Activated CD8-positive, alpha-beta memory T cell treated with anti-CD3 and anti-CD28 coated beads for 24 hours (primary cell): ENCODE measurements around the gene CRIM1.
"Not testable (repeated sequence)": the region's sequence is repeated elsewhere in the genome, so short reads cannot be mapped to it uniquely, and the experiment has no call there.

Source experiments
- DNase-seq: peaks from one replicate; pipeline ENCODE4 v3.0.0-alpha.2; 2020

The CRIM1 gene, protein sequence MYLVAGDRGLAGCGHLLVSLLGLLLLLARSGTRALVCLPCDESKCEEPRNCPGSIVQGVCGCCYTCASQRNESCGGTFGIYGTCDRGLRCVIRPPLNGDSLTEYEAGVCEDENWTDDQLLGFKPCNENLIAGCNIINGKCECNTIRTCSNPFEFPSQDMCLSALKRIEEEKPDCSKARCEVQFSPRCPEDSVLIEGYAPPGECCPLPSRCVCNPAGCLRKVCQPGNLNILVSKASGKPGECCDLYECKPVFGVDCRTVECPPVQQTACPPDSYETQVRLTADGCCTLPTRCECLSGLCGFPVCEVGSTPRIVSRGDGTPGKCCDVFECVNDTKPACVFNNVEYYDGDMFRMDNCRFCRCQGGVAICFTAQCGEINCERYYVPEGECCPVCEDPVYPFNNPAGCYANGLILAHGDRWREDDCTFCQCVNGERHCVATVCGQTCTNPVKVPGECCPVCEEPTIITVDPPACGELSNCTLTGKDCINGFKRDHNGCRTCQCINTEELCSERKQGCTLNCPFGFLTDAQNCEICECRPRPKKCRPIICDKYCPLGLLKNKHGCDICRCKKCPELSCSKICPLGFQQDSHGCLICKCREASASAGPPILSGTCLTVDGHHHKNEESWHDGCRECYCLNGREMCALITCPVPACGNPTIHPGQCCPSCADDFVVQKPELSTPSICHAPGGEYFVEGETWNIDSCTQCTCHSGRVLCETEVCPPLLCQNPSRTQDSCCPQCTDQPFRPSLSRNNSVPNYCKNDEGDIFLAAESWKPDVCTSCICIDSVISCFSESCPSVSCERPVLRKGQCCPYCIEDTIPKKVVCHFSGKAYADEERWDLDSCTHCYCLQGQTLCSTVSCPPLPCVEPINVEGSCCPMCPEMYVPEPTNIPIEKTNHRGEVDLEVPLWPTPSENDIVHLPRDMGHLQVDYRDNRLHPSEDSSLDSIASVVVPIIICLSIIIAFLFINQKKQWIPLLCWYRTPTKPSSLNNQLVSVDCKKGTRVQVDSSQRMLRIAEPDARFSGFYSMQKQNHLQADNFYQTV

DNA sequence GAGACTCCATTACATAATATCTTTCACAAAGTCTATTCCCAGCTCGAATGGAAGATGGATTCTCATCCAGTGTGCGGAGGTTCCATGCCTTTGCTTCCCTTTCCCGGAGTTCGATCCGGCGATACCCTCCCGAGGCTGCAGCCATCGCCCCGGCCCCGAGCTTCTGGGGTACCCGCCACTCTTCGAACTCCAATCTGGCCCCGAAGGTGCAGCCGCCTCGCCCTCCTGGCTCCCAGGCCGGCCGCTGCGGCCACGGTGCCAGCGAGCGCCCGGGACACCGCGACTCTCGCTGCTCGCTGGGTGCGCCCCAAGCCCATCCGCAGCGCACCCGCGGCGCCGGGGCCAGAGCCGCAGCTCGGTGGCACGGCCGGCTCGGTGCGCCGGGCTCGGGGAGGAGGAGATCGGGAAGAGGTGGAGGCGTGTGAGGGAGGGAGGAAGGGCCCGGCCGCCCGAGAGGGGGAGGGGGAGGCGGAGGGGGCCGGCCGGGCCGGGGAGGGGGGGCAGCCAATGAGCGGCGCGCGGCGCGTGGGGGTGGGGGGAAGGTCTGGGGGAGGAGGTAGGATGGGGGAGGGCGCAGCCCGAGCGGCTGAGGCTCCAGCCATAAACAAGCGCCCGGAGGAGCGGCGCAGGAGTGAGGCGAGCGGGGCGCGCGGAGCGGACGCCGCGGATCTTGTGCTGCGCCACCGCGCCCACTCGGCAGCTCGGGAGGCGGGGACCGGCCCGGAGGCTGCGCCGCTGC, at the start of gene CRIM1:
Gene CRIM1 (plus strand): TSS at position 628 of the 739 bp plus-strand sequence. CDS start 515 bp downstream, outside the sequence.
- DNase-seq = peak; percentile 83

DNA sequence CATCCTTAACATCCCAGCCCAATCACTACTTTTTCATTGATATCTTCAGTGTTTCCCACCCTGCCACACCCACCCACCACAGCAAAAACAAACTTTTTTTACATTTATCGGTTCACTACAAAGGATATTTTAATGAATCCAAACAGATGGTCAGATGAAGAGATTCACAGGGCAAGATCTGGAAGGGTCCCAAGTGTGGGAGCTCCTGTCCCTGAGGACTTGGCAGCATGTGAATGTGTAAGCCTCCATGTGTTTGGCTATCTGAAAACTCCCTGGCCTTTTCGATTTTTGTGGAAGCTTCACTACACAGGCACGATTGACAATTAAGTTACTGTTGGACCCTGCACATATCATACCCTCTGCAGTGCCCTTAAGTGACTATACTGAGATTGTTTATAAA, 48.1 kb upstream of the CRIM1 start:
- no peak for DNase-seq

DNA sequence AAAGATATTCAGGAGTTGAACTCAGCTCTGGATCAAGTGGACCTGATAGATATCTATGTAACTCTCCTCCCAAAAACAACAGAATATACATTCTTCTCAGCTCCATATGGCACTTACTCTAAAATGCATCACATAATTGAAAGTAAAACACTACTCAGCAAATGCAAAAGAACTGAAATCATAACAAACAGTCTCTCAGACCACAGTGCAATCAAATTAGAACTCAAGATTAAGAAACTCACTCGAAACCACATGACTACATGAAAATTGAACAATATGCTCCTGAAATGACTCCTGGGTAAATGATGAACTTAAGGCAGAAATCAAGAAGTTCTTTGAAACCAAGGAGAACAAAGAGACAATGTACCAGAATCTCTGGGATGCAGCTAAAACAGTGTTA, 45.1 kb upstream of the CRIM1 start:
- not testable (repeated sequence) for DNase-seq

DNA sequence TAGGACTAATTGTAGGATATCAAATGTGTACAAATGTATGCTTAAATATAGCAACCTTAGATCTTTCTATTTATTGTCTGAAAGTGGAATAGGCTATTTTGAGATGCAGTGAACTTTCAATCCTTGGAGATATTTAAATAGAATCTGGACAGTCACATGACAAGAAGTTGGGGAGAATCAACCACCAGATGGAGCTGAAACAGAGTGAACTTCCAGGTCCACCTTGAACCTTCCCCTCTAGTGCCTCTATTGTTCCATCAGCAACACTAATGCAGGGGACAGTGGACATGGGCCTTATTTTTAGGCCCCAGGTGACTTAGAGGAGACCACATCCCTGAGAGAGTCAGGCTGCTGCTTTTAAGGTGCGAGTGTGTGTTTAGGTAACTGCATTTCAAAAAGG, 37.0 kb upstream of the CRIM1 start:
- DNase-seq = no peak

DNA sequence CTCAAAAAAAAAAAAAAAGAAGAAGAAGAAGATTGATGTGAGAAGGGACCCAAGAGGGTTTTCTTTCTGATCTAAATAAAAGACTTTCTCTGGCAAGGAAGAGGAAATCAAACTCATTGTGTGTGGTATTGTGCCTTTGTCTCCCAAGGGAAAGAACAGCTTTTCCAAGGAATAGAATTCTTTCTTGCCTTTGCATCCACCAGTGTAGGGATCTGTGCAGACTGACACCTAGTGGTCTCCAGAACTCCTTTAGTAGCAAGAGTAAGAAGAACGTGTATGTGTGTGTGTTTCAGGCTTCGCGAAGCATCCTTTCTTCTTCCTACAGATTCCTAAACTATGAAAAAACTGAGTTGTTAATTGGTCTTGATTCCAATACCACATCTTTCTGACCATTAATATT, 33.5 kb upstream of the CRIM1 start:
- no peak for DNase-seq

DNA sequence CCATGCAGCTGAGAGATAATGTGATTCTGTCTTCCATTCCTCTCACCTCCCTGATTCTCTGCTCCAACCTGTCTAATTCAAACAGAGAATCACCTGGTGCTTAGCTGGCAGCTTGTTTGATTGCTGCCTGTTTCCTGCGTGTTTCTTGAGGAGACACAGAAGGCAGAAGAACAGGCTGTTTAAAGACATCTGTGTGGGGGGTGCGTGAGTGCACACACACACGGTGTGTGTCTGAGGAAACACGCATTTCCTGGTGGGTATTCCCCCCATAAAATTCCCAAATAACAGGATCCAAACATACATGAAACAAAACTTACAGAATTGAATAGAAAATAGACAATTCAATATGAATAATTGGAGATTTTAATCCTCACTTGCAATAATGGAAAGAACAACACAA, 29.3 kb upstream of the CRIM1 start:
- DNase-seq = no peak

DNA sequence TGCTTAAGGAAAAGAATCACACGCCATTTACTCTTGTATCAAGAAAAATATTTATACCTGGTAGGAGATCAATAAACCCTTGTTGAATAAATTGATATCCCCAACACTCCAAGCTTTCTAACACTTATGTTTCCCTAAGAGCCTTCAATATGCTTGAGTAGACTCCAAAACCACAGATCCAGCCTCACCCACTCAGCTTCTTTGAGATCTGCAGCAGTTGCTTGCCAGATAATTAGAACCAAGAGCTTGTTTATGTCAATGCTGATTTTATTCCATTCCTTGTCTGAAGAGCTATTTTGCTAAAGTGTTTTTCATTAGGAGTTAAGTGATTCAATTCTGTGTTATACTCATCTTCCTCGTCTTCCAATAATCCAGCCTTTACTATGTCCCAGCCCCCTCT, 26.3 kb upstream of the CRIM1 start:
- no peak for DNase-seq

DNA sequence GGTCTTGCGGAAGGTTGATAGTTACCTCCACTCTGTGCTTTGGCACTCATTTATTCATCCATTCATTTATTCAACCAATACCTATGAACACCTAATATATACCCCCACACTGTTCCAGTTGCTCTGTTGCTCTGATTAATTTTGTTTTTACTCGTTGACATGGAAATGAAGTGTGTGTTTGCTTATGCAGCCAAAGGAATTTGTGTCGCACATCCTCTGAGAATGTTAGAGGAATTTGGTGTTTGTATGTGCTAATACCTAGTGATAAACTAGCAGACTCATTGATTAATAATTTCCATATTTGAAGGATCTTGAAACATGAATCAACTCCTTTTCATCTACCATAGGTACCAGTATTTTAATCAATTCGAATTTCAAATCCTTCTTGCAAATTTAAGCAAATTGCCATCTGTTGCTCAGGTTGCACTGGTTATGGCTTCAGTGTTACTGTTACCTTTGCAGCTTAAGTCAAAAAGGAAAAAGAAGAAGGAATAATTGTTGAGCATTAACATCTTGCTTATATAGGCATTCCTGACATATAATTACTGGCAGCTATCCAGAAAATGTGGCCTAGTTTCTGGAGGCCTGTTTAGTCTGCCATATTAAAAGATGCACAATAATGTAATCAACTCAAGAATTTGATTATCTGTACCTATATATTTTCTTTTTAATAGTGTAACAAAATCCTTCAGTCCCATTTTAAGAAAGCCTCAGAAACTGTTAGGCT, 25.7 kb upstream of the CRIM1 start:
- DNase-seq = no peak

DNA sequence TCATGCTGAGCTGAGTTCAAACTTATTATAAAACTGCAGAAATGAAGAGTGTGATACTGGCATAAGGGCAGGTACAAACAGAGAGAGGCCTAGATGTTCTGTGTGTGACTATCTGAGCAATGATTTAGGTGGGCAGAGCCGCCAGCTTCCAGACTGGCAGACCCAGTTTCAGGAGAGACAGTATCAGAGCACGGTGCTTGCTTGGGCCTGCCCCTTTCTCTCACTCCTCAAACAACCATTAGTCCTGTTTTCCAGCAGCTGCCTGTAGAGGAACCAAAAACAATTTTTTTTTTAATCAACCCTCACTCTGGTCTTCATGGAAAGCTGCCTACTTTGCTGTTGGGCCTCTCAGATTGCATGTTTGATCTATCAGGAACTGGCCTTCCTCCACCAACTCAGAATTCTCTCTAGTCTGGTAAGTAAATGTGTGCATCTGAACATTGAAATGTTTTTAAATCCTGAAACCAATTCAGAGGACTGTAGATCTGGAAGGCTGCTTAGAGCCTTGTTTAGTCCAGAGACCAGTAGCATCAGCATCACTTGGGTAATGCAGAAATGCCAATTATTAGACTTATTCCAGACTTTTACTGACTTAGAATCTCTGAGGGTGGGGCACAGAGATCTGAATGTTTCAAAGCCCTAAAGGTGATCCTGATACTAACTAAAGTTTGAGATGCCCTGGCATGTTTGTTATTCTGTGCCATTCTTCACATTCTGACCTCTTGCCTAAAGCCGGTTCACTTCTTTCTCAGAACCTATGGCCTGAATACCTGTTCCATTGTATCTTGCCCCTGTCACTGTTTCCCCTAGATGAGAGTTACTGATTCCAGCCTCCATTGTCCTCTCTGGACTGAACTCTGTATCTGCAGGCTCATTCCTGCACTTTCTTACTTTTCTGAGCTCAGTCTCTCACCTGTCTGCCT, 24.8 kb upstream of the CRIM1 start:
- DNase-seq = no peak

DNA sequence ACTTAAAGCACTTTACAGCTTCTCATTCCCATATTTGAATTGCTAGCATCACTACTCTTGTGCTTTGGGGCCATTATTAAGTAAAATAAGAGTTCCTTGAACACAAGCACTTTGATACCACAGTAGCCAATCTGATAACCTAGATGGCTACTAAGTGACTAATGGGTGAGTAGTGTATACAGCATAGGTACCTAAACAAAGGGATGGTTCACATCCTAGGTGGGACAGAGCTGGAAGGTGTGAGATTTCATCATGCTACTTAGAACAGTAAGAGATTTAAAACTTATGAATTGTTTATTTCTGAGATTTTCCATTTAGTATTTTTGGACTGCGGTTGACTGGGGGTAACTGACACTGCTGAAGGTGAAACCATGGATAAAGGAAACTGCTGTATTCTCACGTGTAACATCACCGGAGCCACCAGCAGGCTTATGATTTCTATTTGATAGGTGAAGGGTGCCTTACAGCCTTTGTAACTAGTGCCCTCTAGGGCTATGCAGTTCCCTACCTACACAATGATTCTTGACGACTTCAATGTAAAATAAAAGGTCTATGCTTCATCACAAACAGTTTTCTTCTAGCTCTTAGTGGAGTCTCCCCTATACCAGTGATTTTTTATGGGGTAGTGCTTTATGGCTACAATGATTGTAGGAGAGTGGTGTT, 22.1 kb upstream of the CRIM1 start:
- DNase-seq = no peak

DNA sequence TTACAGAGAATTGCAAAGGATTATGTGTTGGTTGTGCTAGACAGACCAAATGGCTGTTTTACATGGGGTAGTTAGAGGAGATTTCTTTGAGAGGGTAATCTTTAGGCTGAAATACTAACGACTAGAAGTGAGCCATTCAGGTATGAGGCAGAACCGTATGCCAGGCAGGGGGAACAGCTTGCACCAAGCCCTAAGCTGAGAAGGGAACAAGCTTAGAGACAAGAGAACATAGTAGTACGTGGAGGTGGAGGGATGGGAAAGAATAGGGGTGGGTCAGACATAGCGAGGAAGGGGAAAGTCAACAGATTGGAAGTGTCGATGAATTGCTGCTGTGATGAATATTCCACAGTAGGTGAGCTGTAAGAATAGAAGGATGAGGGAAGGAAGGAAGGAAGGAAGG, 20.0 kb upstream of the CRIM1 start:
- no peak for DNase-seq

DNA sequence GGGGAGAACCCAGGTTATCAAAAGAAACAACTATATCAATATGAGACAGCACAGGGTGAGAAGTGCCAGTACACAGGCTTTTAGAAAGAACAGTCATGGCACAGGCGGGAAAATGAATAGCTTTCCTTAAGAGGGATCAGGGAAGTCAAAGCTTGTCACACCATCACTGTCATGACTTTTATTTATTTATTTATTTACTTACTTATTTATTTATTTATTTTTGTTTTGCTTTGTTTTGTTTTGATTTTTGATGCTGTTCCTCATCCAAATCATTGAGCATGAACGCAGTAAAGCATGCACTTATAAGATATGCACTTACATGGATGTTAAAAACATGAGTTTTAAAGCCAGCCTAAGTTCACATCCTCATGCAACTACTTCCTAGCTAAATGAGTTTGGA, 19.3 kb upstream of the CRIM1 start:
- no peak for DNase-seq

DNA sequence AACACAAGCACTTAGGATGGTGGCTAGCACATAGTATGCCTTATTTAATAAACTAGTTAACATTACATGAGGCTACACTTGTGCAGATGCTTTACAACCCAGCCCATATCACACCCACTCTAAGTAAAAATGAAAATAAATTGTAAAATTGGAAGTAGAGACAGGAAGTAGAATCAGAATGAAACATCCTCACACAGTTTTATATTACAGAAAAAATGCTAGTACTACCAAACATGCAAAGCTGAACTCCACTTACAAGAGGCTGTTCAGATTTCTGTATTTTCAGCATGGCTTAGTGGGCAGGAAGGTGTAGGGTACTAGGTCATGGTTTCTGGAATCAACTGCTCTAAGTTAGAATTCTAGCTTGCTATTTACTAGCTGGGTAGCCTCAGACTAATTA, 18.2 kb upstream of the CRIM1 start:
- DNase-seq = no peak

DNA sequence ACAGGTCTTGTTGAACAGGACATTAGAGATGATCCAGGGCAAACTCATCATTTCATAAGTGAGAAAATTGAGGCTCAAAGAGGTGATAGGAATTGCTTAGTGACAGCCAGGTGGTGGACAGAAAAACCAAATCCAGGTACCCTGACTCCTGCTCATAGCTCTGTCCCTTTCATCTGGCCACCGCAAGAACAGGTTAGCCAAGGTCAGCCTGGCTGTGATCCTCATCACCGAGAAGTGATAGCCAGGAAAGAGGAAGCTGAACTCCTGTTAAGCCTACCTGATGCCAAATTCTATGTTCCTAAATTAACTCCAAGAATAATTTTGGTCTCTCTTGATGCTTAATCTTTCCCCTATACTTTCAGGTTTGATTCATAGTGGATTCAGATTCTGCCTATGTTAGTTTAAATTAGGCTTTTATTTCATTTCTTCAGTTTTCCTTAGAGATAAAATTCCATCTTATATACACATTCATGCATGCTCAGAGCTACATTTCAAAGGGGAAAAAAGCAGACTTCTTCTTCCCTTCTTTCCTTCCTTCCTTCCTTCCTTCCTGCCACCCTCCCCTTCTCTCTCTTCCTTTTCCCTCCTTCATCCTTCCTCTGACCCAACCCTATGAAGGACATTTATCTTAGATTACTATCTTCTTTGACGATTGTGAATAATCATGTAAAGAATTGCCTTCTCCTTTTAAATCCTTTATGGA, 17.3 kb upstream of the CRIM1 start:
- DNase-seq = no peak

DNA sequence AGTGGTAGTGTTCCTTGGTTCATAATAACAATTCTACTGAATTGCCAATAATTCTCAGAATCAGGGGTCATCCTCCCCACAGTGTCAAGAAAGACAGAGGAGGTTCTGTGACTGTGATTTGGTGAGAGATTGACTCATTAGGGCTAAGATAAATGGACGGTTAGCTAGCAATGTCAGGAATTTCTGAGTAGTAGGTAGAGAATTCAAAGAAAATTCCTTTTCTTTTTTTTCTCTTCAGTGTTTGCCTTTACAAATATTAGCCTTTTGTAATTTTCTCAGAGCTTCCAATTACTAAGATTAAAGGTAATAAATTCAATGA, 16.8 kb upstream of the CRIM1 start:
- DNase-seq = no peak

DNA sequence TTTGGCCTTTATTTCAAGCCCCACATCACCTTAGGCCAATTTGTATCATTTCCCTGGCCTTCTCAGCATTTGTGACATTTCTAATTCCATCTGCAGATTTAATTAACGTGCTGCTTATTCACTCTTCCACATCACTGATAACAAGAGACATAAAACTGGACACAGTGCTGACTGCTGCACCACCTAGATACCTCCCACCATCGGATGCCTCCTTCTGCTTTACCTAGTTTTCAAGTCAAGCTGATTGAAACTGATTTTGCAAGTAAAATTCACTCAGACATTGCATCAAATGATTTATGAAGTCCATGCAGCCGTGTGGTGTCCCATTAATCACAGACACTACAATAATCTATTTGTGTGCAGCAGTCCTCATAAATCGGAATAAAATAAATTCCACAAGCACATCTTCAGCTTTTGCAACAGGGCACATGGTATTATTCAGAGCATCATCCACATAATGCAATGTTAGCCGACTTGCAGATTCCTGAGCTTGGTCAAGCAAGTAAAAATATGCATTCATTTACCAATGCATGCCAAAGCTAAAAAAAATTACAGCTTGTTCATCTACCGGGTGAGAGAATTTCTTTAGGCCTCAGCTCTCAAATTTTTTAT, 15.9 kb upstream of the CRIM1 start:
- DNase-seq = no peak

DNA sequence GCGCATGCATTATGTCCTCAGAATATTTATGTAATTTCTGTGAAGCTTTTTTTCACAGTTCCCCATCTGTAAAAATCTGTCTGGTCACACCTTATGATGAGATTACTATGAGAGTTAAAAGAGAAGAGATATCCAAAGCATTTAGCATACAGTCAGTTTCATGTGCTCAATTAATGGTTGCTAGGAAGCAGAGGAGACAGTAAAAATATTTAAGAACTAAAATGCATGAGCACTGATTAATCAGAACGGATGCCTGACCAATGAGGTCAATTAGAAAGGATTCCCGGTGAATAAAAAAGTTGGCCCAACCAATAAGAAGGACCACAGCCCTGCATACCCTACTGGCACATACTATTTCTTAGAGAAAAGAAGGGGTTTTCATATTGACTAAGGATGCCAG, 12.0 kb upstream of the CRIM1 start:
- no peak for DNase-seq

DNA sequence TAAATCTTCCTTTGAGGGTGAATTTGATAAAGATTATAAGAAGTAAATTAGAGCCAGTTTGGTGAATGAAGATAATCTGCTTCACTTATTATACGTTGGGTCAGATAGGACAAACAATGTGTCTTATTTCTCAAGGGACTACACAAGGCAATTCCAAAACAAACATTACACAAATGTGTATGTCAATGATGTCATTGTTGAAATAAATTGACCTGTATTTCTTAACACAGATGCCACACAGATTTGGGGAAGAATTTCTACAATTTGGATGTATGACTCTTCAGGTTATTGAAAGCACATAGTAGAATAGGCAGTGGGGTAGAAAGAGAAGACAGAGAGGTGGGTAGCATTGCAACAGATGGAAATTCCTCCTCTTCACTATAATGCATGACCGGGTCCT, 6.9 kb upstream of the CRIM1 start:
- DNase-seq = no peak

DNA sequence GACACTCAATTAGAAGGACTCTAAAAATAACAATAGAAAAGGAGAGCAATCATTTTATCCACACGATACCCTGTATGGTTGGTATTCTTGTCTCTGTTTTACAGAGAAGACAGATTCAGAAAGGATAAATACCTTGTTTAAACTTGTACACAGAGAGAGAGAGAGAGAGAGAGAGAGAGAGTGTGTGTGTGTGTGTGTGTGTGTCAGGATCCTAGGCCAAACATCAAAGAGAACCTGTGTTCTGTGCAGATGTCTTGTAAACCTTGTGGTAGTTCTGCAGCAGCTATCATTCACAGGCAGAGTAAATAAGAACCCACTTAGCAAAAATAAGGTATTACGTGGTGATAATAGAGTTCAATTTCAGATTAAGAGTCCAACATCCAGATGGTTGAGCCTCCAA, 4.3 kb upstream of the CRIM1 start:
- no peak for DNase-seq
